HTERT RPE-1 (cell line): ENCODE data around the gene NCF2.

ENCODE experiments used
- in situ Hi-C: fragments of 300-500 bp; cut with MboI; formaldehyde crosslinking; loops from 4 replicates; pipeline ENCODE4 v1.14.3; 2020; ENCODE audit warnings: low sequenced_read_pairs

The NCF2 gene

GRCh38 chr1:183586926-183587325, 3.3 kb downstream of the NCF2 start:
- in situ Hi-C loops, result no loop called here

GRCh38 chr1:183586455-183586854, 3.8 kb downstream of the NCF2 start:
- in situ Hi-C loops, result no loop called here

GRCh38 chr1:183585038-183585437, 5.2 kb downstream of the NCF2 start:
- in situ Hi-C loops, result no loop called here

- in situ Hi-C loops, result no loop called here
Measured at GRCh38 chr1:183584147-183584546, 6.1 kb downstream of the NCF2 start.

GRCh38 chr1:183583466-183583865, 6.8 kb downstream of the NCF2 start:
- in situ Hi-C loops, result no loop called here

- in situ Hi-C loops, result no loop called here
Measured at GRCh38 chr1:183582021-183582713, 8.1 kb downstream of the NCF2 start.

GRCh38 chr1:183580281-183580682, 10.0 kb downstream of the NCF2 start:
- in situ Hi-C loops, result no loop called here

GRCh38 chr1:183578856-183579255, 11.4 kb downstream of the NCF2 start:
- in situ Hi-C loops, result no loop called here

GRCh38 chr1:183577897-183578465, 12.3 kb downstream of the NCF2 start:
- in situ Hi-C loops, result no loop called here

GRCh38 chr1:183576537-183576936, 13.7 kb downstream of the NCF2 start:
- in situ Hi-C loops, result no loop called here

GRCh38 chr1:183575606-183576005, 14.7 kb downstream of the NCF2 start:
- in situ Hi-C loops, result no loop called here

- in situ Hi-C loops, result no loop called here
Measured at GRCh38 chr1:183572721-183573120, 17.5 kb downstream of the NCF2 start.

GRCh38 chr1:183571678-183572268, 18.5 kb downstream of the NCF2 start:
- in situ Hi-C loops, result no loop called here

GRCh38 chr1:183570451-183570850, 19.8 kb downstream of the NCF2 start:
- in situ Hi-C loops, result no loop called here

GRCh38 chr1:183569801-183570200, 20.5 kb downstream of the NCF2 start:
- in situ Hi-C loops, result no loop called here

GRCh38 chr1:183569141-183569540, 21.1 kb downstream of the NCF2 start:
- in situ Hi-C loops, result no loop called here

GRCh38 chr1:183568176-183569021, 21.9 kb downstream of the NCF2 start:
- in situ Hi-C loops, result no loop called here

GRCh38 chr1:183567584-183567983, 22.7 kb downstream of the NCF2 start:
- in situ Hi-C loops, result no loop called here

GRCh38 chr1:183566026-183566425, 24.2 kb downstream of the NCF2 start:
- in situ Hi-C loops, result no loop called here

GRCh38 chr1:183565261-183565660, 25.0 kb downstream of the NCF2 start:
- in situ Hi-C loops, result no loop called here

GRCh38 chr1:183562701-183563100, 27.6 kb downstream of the NCF2 start:
- in situ Hi-C loops, result no loop called here

- in situ Hi-C loops, result no loop called here
Measured at GRCh38 chr1:183559061-183559460, 31.2 kb downstream of the NCF2 start.
